A549 treated with CORT108297 at 1 μM for 4 hours (cell line): ENCODE results near the gene EIF4A2. TPM values are rescaled to one million over a fixed set of nuclear protein-coding genes. Genes with fewer than 3 reads are reported as not detected.

ENCODE experiments used
- total RNA-seq: library from RNA; stranded (reverse); fragments of 200-300 nt; extraction: Qiagen RNA extraction; gene quantifications from 5 replicates; pipeline ENCODE4 v1.2.3, GENCODE V29; 2022

EIF4A2 gene
- 134 to 150 TPM (median 144 TPM) in 5 replicates for total RNA-seq

DNA sequence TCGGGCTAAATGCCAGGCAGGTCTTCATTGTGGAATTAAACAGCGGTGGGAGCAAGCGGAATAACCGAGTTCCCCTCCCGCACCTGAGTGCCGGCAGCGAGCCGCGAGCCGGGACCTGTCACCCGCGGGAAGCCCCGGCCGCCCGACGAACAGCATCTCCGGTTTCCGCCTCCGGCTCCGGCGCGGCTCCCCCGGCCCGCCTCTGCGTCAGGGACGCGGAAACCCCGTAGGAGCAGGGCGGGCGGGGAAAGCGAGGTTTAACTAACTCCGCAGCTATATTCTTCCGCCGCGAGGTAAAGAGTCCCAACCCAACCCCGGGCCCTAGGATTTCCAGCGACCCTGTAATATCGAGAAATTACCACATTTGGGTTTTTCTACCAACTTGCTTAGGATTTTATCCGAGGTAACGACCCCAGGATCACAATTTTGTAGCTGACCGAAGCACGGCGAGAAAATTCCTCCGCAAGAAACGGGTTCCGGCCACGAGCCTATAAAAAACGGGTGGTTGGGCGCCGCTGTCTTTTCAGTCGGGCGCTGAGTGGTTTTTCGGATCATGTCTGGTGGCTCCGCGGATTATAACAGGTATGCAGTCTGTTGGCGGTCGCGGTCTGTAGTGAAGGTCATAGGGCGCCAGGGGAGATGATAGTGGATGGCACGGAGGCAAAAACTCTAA is at the start of gene EIF4A2:
Gene EIF4A2 (plus strand): TSS at position 520 of the 673 bp plus-strand sequence. CDS start 34 bp downstream, at position 554.

DNA sequence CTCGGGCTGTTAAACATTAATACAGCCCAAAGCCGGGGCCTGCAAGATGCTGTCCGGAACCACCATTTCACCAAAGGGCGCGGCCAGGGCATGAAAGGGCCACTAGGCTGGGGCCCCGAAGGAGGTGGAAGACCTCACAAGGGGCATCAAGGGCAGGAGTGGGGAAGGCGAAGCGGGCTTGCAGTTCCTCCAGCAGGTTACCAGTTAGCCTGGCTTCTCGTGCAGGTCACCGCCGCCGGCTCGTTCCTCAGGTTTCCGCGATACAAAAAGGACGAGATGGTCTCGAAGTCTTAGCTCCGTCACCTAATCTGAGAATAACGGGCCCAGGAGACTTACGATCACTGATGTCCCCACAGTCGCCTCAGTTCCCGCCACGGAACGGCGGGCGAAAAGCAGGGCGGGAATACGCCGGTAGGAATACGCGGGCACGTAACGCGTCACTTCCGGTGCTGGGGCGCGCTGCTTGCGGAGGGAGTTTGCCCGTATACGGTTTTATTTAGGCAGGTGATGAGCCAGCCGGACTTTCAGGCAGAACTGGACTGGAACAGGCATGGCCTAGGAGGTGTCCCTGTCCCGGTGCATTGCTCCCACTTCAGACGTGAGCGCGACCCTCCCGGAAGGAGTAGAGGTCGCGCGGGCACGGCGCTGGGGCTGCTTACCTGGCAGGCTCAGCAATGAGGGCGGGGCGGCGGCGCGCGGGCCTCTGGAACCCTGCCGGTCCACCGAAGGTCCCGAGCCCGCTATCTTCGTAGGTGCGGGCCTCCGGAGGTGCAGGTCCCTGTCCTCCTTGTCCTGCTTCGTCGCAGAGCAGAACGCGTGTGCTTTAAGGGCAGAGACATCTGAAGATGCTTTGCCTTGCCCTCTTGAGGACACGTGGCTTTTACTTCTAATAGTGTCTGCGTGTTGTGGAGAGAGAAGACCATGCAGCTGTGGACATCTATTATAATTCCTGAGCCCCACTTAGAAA is 23.0 kb downstream of the EIF4A2 start, which contains the start of gene RFC4:
Gene RFC4 (minus strand): TSS at position 394 of the 967 bp plus-strand sequence. CDS start 1,769 bp downstream, outside the sequence.

Other genes starting within 250 kb of the EIF4A2 start
- gene CRYGS, start 239.2 kb upstream of the EIF4A2 start, total RNA-seq, result 0.33 to 0.96 TPM (median 0.78 TPM) in 5 replicates
- 5.4 to 7.5 TPM (median 6.4 TPM) in 5 replicates for gene TBCCD1, start 216.2 kb upstream of the EIF4A2 start, total RNA-seq
- 49.4 to 62.8 TPM (median 53.2 TPM) in 5 replicates for gene DNAJB11, start 212.9 kb upstream of the EIF4A2 start, total RNA-seq
- 0.05 to 0.09 TPM in 2 of 5 replicates, not detected in the others for gene AHSG, start 170.5 kb upstream of the EIF4A2 start, total RNA-seq
- gene FETUB, start 143.2 kb upstream of the EIF4A2 start, total RNA-seq, result 0.10 to 0.25 TPM (median 0.16 TPM) in 4 of 5 replicates, not detected in the other
- not detected in 5 replicates for gene HRG, start 117.6 kb upstream of the EIF4A2 start, total RNA-seq
- gene KNG1, start 66.2 kb upstream of the EIF4A2 start, total RNA-seq, result 0.07 TPM in 1 of 5 replicates, not detected in the others
- 43.7 to 63.0 TPM (median 45.9 TPM) in 5 replicates for gene RFC4, start 22.9 kb downstream of the EIF4A2 start, total RNA-seq
- not detected in 5 replicates for gene ADIPOQ, start 59.1 kb downstream of the EIF4A2 start, total RNA-seq
- gene ST6GAL1, start 146.9 kb downstream of the EIF4A2 start, total RNA-seq, result 2.3 to 4.5 TPM (median 3.6 TPM) in 5 replicates